NCI-H82 treated with DMSO at 0.1 percent for 48 hours (cell line): ENCODE measurements around the gene MYO1D.

Source experiments
- DNase-seq: peaks from one replicate; lab custom pipeline; 2025; ENCODE audit not compliant: unreplicated experiment; lab: John Stamatoyannopoulos, UW

The MYO1D gene

DNA sequence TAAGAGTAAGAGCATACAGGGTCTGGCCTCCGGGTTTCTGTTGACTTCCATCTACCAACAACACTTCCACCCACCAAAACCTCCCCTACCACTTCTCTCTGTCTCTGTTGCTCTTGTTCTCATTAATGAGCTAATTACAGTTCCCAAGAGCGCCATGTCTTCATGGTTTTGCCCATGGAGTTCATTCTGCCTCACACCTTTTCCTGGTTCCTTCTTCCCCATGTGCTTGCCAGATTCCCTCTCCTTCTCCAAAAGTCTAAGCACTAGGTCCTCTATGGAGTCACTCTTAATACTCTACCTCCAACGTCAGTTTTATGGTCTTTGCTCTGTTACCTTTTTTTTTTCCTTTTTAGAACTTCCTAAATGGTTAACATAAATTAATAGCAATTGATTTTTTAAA lies 92.8 kb downstream of the MYO1D start:
- no peak for DNase-seq

DNA sequence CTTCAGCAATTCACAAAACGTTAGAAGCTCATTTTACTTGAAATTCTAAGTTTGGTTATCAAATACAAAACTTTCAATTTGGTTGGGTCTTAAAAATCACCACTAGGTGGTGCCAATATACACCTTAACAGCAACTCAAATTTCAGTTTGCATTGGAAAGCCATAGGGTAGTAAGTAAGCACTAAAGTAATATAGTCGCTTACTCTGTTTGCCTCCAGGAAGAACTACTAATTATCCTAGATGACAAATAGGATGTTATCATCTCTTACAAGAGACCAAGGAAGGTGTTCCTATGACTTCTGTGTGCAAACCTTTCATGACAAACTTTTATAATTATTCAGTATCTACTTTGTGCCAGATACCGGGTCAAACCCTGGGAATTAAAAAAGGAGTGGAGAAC lies 93.3 kb downstream of the MYO1D start:
- peak; percentile 25 for DNase-seq

DNA sequence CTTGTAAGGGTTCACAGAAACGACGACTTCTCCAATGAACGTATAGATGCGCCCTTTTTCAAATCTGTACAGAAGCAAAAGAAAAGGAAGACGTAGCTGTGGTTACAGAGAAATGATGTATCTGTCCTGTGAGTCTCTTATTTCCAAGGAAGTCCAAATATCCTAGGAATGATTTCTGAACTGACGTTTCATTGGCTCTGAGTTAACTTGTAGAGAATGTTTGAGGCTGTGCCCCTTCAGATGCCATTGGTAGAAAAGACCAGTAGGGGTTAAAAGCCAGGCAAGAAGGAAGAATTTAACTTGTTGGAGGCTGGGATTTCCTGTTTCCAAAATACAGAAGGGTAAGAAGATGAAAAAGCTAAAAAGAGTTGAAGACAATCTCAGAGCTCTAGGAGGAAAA lies 96.2 kb downstream of the MYO1D start:
- no peak for DNase-seq

DNA sequence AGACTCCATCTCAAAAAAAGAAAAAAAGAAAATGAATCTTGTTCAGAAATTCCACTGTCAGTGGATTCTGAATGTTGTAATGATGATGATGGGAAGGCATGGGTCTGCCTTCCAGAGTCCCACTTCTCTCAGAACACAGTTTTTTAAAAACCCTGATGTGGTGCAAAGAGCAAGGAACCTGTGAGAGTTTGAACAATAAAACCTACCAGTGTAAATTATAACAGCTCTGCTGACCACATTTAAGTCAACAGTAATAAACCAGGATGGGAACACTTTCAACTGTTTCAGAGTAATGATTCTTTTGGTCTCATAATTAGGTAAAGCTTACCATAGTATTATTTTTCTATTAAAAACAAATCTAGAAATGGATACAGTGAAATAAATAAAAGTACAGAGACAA lies 99.0 kb downstream of the MYO1D start:
- DNase-seq, result no peak

DNA sequence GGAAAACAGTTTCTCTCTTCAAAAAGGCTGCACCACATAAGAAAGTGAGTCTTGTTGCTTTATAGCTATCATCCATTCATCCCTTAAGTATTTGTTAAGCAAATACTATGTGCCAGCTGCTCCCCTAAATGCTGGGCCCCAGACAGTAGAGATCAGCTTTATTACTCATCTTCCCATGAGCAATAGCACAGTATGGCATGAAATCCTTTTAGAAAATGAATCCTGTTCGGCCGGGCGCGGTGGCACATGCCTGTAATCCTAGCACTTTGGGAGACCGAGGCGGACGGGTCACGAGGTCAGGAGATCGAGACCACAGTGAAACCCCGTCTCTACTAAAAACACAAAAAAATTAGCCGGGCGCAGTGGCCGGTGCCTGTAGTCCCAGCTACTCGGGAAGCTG lies 99.5 kb downstream of the MYO1D start:
- no peak for DNase-seq

DNA sequence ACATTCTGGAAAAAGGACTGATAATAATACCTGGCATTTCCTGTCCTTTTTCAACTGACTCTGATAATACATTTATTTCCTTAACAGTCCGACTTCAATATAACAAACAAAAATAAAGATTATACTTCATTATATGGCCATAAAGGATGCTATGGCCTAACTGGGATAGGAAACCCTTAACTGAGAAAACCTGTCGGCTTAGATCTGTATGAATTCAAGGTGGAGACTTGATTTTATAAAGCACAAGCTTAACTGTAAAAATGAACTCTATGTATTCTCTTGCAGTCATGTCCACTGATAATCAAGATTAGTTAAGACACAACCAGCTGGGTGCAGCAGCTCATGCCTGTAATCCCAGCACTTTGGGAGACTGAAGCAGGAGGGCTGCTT lies 102.2 kb downstream of the MYO1D start:
- peak; percentile 24 for DNase-seq

DNA sequence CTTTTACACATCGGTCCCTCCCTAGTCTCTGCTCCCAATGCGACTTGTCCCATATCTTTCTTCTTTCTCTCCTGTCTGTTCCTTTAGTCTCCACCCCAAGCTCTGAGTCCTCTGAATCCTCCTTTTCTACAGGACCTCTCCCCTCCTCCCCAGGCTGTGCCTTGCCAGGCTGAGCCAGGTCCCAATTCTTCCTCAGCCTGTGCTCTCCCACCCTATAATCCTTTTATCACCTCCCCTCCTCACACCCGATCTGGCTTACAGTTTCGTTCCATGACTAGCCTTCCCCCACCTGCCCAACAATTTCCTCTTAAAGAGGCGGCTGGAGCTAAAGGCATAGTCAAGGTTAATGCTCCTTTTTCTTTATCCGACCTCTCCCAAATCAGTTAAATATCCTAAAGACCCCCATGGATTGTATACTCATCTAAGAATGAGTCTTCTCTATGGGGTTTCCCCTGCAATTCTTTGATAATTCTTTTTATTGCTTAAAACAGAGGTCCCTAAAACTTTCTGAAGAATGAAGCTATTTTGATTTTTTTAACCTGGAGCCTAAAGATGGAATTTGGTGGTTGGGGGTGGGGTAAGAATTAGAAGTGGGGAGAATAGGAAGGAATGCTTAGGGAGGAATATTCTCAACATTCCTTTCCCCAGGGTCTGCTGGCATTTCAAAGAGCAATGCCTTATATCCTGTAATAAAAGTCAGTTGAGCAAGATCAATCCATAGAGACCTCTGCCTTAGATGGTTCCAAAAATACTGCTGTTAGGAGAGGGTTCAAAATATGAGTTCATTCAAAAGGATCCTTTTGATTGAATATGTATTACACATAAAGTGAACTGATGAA lies 102.8 kb downstream of the MYO1D start:
- DNase-seq, result peak; percentile 85

DNA sequence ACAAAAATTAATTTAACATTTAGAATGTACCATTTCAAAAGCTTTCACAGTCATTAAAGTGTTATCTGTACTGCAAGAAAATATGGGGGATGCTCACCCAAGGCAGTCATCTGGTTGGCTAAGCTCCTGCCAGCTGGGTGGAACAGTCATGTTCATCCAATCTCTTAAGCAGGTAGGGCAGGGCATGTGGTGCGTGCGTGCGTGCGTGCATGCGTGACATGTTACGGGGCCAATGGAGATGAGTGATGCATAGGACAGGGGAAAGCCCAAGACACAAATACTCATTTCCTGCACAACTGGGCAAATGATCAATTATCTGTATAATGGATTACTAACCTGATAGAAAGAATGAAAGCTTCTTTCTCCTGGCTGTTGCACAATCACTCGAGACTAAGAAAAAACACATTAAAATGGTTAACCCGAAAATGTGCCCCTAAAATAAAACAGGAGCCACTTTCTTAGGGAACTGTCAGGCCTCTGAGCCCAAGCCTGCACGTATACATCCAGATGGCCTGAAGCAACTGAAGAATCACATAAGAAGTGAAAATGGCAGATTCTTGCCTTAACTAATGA lies 104.4 kb downstream of the MYO1D start:
- peak; percentile 61 for DNase-seq

DNA sequence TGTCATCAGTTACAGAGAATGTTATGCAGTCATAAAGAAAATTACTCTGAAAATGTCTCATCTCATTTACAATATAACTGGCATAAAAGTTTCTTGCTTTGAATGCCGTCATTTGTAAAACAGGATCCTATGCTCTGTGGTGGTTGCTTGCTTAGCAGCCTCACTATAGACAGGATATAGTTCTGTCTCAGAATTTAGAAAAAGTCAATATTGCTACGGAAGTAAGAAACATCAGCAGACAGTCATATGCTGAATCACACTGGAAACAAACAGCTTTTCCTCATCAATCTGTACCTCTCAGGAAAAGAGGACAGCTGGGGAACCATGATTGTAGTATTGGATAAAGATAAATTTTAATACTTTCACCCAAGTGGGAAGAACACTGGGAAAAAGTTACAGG lies 105.5 kb downstream of the MYO1D start:
- DNase-seq, result no peak

DNA sequence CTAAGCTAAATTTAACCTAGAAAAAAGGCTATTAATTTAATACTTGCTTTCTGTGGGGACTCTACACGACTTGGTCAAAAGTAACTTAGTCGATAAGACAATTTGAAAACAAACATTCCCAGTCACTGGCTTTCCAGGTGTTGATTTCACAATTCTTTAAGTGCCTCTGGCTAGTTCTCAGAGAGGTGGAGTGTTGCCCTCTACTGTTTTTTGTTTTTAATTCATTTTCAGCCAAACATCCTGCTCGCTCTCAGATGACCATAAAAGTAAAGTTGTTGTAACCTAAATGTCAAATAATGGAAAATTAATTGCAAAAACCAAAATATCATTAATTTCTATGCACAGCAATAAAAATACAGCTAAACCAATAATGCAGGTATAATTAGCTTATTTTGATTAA lies 107.1 kb downstream of the MYO1D start:
- peak; percentile 8 for DNase-seq

DNA sequence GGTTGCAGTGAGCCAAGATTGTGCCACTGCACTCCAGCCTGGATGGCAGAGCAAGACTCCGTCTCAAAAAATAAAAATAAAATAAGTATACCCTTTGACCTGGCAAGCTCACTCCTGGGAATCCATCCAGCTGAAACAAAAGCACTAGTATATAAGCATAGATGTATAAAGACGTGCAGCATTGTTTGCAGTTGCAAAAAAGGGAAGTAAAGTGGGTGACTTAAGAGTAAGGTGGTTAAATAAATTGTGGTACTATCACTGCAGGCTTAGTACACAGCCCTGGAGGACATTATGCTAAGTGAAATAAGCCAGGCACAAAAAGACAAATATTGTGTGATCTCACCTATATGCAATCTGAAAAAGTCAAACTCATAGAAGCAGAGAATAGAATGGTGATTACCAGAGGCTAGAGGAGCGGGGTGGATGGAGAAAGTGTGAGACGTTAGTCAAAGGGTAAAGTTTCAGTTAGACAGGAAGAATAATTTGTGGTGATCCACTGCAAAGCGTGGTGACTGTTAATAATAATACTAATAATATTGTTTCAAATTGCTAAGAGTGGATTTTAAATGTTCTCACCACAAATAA lies 113.0 kb downstream of the MYO1D start:
- DNase-seq, result no peak

DNA sequence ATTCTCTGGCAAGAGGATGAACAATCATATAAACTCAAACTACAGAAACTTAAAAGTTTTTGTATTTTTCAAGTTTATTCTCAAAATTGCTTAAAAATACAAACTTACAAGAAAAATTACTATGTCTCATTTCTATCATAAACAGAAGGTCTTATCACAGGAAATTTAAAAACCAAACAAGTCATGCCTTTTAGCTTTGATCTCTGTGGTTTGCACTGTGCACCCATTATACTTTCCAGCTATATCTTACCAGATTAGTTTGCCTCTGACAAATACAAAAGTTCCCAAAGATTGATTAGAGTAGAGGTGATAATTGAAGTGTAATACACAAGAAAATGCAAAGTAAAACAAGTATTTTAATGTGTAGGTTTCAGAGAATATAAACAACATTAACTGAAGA lies 117.4 kb downstream of the MYO1D start:
- no peak for DNase-seq

DNA sequence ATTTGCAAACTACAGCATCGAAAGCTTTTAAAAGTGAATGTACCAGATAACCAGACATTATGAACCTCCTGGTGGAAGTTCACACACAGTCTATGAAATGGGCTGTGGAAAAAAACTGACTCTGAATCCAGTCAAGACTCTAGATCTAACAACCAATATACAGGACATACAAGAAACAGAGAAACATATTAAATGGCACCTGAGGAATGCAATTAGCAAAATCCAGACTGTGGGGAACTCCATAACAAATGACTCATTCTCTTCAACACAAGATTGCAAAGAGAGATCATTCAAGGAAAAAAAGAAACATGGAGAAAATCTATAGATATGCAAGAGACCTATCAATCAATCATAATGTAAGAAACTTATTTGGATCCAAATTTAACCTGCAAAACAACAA lies 119.0 kb downstream of the MYO1D start:
- no peak for DNase-seq

DNA sequence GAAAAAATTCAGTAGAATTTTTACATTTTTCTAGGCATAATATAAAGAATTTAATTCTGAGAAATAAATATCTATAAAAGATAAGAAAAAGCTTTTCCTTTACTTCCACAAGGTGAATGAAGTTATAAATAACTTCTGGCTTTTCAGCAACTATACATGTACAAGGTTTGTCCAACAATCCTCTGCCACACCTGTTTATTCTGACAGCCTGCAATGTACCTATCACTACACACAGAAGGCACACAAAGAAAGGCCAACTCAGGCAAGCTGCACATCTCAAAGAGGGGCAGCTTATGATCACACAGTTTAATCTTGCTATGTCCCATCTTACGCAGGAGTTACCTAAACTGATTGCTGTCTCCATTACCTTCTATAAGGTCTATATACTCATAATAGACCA lies 120.2 kb downstream of the MYO1D start:
- DNase-seq, result no peak

DNA sequence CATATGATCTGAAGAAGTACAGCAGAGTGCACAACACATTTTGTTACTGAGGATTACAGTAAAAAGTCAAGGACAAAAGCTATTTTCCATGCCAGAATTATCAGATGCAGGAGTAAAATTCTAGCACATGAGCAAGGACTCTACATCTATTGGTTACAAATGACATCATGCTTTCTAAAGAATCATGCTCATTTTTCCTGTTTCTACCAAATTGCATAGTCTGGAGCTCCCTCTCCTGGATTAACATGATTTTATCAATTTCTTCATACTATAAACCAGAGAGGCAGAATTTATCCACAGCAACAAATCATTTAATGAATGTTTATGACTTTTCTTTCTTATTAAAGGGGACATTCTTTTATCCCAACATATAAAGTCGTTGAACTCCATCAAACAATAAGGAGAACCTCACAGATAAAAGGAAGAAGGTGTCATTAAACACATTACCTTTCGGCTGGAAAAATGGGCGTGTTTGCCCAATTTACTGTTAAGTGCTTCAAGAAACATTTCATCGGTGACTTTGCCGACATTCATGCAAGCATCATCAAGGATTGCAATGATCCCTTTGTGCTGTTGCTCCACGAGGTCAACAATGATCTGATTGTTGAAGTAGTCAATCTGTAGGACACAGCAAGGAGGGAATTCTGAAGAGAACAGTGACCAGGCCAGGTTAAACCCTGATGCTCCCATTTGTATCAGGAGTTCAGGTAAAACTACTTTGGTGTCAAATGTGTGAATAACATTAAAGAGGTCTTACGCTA lies 121.7 kb downstream of the MYO1D start:
- peak; percentile 50 for DNase-seq

DNA sequence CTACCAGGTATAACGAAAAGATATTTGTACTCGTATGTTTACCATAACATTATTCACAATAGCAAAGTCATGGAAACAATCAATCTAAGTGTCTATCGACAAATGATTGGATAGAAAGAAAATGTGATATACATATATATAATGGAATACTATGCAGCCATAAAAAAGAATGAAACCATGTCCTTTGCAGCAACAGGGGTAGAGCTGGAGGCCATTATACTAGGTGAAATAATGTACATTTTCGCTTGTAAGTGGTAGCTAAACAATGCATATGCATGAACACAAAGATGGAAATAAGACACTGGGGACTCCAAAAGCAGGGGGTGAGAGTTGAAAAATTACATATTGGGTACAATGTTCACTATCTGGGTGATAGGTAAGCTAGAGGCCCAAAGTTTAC lies 124.0 kb downstream of the MYO1D start:
- DNase-seq, result no peak

DNA sequence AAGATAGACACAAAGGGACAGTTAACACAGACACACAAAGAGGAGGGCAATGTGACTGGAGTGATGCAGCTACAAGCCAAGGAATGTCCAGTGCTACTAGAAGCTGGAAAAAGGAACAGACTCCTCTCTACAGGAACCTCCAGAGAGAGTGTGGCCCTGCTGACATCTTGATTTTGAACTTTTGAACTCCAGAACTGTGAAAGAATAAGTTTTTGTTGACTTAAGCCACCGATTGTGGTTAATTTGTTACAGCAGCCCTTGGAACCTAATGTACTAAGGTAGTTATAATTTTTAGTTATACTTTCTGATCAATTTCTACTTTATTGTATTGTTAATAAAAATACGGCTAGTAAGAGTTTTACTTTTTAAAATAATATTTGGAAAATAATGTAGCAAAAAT lies 129.1 kb downstream of the MYO1D start:
- DNase-seq, result no peak

DNA sequence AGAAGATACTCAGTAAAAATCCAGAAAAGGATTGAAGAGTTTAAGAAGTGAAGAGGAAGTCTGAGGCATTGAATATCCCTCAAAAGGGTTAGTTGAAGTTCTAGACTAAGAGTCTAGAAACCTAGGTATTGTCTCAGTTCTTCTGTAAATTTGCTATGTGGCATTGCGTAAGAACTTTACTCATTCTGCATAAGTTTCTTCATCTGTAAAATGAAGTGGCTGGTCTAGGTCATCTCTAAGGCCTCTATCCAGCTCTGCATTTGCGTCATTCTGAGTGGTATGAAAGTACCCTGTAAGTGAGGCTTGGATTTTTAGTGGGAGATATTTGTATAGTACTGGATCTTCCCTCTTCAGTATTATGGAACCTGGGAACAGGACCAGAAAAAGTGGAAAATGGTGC lies 130.2 kb downstream of the MYO1D start:
- no peak for DNase-seq

DNA sequence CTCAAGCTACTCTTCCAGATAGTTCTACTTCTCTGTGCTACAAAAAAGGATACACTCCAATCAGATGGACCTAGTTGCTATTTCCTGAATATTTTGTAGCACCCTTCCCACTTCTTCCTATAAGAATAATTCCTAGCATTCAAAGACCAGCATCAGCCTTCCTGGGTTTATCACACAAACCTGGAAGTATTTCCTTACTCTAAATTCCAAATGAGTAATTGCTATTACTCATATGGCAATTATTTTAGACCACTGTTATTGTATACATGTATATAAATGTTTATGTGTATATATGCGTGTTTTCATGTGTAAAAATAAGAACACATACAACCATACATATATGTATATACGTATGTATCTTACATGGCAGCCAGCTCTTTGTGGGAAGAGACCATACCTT lies 130.6 kb downstream of the MYO1D start:
- DNase-seq, result no peak

DNA sequence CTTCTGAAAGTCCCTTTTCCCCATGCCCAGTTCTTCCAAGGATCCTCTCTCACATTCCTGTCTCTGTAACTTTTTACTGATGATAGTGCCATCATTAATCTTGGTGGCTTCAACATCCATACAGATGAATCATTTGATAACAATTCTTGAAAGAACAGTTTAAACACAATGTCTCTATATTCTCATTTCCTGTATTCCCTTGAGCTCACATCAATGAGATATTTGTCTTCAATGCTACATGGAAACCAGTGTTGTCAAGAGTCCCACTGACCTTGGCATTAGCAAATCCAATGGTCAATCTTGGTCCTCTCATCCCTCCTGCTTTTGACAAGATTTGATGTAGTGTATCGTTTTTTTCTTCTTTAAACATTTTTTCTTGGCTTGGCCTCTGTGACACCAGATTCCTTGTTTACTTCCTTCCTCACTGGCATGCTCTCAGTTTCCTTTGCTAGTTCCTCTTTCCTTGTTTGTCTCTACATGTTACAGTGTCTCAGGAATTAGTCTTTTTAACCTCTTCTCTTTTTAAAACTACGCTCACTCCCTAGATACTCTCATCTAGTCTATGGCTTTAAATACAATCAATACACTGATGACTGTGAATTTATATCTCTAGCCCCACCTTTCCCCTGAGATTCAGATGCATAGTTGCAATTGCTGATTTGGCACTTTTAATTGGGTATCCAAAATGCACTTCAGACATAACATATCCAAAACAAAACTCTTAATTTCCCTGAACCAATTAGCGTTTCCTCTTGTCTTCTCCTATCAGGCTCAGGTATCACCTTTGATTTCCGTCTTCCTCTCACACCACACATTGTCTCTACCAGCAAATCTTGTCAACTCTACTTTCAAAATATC lies 134.0 kb downstream of the MYO1D start:
- DNase-seq, result no peak

DNA sequence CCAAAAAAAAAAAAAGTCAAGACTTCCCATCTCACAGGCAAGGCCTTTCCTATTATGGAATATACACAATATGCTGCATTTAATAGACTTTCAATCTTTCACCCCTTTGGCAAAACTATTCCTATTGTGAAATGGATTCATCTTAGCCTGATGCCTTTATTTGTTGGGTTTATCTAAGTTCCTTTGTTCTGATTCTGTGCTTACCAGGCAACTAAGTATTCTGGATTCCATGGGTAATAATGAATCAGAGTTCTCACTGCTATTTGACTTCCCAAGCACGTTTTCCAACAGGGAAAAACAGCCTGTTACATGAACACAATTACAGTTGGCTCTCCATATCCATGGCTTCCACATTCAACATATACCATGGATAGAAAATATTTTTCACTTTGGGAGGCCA lies 135.5 kb downstream of the MYO1D start:
- no peak for DNase-seq
